Dermis microvascular lymphatic vessel endothelial cell (primary cell): ENCODE measurements around the gene SHISAL2B. TPM values are rescaled to one million over a fixed set of nuclear protein-coding genes. Genes with fewer than 3 reads are reported as not detected.
"Not testable (repeated sequence)": the region's sequence is repeated elsewhere in the genome, so short reads cannot be mapped to it uniquely, and the experiment has no call there.

Experiments
- DNase-seq, 2 donors: peaks; one replicate each; pipeline versions ENCODE4 v3.0.0 to v3.0.0-alpha.2; 2010; ENCODE audit warnings: low read depth in 2 of 2
- total RNA-seq: library from RNA; depleted of rRNA; stranded (reverse); fragments of >200 nt; gene quantifications from 2 replicates; pipeline ENCODE4 v1.2.1, GENCODE V29; 2014

The SHISAL2B gene
- total RNA-seq, result not detected in 2 replicates

DNA sequence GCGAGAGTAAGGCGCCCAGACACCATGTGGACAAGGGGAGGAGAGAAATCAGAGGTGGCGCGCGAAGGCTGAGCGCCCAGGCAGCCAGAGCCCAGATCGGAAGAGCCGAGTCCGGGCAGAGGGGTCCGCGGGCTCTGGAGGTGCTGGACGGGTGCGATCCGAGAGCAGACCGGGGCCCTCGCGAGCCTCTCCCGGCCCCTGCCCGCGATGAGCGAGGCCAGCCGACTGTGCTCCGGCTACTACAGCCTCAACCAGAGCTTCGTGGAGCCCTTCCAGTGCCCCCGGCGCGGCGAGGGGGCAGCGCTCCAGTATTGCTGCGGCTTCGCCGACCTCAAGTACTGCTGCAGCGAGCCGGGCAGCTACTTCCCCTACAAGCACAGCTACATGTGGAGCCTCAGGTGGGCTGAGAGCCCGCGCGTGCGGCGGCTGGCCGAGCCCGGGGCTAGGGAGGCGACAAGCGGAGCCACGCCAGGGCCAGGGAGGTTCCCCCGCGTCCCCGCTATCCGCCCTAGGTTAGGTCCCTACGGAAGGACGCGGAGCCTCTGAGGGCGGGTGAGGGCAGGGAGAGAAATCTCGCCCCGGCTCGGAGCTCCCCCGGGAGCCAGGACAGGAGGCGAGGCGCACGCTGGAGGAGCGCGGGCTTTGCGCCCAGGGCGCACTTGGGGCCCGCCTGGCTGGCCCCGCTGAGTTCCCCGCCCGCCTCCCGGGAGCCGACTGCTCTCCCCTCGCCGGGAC is at the start of gene SHISAL2B:
TSS of gene SHISAL2B (plus strand) at position 87 of the 735 bp plus-strand sequence. CDS start at position 208, 121 bp downstream.
- peak in 1 of 2 donors; percentile 16 for DNase-seq

DNA sequence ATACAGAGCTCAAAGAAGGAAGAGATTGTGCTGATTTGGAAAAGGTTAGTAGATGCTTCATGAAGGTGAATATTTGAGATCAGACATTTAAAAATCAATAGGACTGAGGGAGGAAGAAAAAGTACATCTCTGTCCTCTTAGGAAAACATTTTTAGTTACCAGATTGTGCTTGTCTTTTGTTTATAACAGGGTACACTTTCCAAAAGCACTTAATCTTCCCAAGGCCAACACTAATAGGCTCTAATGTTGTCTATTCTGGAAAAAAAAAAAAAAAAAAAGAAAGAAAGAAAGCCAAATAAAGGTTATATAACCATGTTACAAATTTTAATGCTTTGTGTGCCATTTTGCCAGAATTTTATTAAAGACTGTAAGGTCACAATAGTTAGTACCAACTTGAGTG is 45.5 kb upstream of the SHISAL2B start:
- DNase-seq, result no peak

DNA sequence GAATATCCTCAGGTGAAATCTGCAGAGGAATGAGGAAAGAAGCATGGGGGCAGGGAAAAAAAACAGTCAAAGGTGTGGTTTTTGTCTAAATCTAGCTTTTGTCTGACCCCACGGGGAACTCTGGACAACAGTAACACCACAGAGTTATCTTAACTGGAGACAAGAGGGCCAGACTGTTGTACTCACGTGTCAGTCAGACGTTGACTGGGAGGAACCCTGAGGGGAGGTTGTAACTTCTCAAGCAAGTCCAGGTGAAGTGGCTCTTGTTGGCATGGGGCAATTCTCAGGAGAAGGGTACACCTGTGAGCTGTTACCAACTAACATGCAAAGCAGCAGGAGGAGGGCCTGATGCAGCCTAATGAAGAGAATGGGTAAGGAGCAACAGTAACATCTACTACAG is 44.1 kb upstream of the SHISAL2B start:
- no peak for DNase-seq

DNA sequence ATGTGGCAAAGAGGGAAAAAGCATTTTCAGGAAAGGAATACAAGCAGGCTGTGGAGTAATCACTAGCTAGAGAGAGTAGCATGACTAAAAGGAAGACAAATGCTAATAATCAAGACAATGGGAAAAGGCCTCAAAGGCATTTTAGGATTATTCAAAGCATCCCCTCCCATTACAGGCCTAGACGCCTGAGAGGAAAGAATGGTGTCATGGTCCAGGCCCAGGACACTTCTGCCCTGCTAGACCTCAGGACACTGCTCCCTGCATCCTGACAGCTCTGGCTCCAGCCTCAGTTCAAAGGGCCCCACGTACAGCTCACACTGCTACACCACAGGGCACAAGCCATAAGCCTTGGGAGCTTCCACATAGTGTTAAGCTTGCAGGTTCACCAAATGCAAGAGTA is 40.8 kb upstream of the SHISAL2B start:
- DNase-seq, result no peak

DNA sequence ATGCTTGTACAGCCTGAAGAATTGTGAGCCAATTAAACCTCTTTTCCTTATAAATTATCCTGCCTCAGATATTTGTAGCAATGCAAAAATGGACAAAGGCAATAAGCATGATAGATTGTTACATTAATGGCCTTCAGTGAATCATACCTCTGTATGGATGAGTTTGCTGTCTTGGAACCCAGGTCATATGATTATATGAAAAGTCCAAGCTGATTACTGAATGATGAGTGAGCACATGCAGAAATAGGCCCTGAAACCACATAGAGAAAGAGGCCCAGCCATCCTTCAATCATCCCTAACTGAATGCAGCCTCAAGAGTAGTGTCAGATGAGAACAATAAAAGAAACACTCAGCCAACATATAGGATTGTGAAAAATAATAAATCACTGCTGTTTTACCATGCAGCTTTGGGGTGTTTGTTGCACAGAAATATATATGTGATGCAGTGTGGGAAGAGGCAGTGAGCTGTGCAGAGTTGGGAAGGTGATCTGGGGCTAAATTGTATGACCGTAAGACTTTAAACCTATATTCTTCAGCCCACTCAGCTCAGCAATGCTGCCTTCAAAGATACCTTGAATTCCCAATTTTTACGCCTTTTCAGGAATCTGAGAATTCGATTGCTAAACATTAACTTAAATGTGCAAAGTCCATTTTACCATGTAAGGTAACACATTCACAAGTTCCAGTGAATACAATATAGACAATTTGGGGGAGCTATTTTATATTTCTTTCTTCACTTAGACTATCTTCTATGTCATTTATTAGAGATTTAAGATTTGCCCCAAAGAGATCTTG is 36.3 kb upstream of the SHISAL2B start:
- no peak for DNase-seq

DNA sequence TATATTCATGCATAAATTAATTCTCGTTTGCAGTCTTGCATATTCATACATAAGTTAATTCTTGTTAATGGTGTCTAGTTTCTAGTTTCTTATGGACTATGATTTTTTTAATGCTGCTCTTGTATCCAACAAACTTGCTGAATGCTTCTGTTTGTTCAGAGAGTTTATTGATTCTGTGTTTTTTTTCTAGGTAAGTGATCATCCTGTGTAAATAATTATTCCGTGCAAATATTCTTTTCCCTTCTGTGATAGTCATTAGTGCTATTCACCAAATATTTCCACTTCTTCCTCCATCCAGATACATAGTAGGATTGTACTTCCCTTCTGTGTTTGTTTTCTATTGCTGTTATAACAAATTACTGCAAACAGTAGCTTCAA is 35.8 kb upstream of the SHISAL2B start:
- DNase-seq, result no peak

DNA sequence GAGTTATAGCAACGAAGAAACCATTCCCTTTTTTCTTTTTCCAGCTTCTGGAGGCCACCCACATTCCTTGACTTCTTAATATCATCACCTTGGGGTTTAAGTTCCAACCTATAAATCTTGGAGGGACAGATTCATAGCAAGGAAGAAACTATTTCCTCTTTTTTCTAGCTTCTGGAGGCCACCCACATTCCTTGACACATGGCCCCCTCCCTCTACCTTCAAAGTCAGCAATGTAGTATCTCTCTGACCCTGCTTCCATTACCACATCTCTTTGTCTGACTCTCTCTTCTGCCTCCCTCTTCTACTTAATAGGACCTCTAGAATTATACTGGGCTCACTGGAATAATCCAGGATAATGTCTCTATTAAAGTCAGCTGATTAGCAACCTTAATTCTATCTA is 34.7 kb upstream of the SHISAL2B start:
- no peak for DNase-seq

DNA sequence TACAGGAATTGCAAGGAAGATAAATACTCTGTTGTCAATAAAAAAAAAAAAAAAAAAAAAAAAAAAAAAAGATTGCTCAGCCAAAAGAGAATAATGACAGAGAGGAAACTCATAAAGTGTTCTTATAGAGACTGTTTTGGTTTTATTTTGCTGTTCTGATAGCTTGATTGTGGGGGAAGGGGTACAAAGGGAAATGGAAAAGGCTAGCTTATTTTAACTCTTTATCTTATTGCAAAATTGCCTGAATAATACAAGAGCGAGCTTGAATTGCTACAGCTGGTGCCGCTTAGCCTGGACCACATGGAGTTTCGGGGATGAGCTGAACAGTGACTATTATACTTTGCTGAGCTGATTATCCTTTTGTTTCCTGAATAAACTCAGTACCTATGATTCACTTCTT is 31.0 kb upstream of the SHISAL2B start:
- no peak for DNase-seq

DNA sequence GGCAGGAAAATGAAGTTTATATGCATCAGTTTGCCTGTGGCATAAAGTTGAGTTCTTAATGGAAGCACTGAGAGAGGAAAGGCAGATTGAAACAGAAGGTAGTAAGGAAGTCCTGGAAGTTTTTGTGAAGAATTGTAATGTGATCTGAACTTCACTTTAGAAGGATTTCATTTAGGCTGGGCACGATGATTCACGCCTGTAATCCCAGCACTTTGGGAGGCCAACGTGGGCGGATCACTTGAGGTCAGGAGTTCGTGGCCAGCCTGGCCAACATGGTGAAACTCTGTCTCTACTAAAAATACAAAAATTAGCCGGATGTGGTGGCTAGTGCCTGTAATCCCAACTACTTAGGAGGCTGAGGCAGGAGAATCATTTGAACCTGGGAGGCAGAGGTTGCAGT is 27.1 kb upstream of the SHISAL2B start:
- DNase-seq, result not testable (repeated sequence)

DNA sequence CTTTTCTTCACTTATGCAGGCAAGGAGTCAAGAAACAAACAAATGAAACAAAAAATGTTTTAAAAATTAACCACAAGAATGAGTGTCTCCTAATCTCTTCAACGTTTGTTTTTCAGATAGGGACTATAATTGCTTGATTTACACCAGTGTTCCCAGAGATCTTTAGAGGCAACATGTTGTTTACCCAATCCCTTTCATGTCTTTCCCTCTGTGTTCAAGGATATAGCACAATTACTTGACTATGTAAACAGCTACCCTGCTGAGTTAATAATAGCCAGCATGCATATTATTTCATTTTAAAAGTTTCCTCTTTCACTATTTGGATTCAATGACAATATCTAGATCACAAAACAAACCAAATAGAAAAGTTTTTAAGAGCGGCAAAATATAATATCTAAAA is 25.1 kb upstream of the SHISAL2B start:
- DNase-seq, result no peak

DNA sequence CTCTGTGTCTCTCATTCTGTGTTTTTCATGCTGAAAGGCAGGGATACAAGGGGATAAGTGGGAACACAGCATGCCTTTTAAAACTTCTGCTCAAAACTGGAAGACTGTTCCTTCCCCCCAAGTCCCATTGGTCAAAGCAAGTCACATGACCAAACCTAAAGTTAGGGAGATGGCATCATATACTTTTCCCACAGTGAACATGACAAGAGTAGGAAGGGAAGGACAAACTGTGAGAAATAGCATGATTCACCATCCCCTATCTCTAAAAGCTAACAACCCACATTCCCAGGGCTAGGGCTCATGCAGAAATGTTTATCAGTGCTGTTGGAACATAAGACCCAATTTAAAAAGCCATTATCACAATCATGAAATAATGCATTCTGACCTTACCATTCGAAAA is 24.2 kb upstream of the SHISAL2B start:
- no peak for DNase-seq

DNA sequence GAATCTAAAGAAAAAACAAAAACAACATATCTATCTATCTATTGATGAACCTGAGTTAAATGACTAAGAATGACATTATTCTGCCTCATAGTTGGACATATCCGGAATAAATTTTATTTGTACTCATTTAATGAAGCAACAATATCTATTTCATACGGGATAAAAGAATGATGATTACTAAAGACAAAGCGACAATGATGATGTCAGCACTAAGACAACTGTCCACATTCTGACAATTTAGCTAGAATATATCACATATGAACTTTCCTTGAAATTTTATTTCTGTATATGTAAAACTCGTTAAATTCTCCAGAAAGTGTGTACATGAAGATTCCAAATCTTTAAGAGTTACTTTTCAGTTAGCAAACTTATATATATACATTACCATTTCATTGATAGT is 23.2 kb upstream of the SHISAL2B start:
- no peak for DNase-seq

DNA sequence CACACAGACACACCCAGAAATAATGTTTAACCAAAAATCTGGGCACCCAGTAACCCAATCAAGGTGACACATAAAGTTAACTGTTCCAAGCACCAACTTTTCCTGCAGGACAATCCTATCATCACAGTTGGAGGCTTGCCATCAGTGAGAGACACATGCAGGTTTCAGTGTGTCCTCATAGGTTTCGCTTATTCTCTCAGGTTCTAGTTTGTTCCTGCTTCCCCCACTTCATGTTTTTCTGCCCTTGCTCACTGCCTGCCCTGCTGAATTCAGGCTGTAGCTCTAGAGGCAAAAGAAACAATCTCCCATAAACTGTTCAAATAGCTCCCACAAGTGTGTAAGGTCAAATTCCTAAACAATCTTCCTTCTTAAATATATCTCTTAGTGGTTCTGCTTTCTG is 20.0 kb upstream of the SHISAL2B start:
- no peak for DNase-seq

DNA sequence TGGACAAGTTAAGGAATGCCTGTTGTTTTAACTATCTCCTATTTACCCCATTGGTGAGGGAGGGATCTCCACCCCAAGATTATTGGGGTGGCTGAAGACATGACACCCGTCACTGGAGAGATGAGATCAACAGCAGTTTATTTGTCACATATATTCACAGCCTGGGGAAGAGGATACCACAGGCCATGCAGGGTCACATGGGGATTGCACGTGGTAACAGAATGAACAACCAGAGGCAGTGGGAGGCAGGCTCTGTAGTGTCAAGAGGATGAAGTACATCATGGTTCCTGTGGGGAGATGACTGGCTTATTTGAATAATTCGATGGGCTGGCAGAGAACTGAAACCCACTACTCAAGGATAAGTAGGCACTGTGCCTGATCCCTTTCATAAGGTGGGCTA is 18.6 kb upstream of the SHISAL2B start:
- DNase-seq, result no peak

DNA sequence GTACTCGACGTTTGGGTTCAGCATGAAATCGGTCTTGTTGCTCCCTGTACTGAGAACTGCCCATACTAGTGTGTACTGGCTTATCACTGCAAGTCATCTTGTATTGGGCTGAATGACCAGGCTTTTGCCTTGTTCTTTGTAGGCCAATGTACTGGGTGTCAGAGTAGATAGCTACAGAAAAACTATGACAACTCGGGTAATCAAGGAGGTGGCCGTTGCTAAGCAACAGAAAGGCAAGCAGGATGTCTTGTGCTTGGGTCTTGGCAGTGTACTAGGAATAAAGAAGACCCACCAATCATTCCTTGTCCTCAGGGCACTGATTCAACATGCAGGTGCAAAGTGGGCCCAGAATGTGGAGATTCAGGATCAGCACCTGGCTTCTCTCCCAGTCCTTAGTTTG is 11.9 kb upstream of the SHISAL2B start:
- DNase-seq, result no peak

DNA sequence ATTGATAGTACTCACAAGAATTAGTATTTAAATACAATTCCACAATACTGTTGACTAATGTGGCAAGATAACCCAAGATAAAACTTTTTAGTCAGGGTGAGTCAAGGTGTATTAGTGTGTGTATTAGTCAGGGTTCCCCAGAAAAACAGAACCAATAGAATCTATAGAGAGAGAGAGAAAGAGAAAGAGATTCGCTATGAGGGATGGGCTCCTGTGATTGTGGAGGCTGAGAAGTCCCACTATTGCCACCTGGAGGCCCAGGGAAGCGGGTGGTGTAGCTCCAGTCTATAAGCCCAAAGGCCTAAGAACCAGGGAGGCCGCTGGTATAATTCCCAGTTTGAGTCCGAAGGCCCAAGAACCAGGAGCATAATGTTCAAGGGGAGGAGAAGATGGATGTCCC is 10.0 kb upstream of the SHISAL2B start:
- no peak for DNase-seq

DNA sequence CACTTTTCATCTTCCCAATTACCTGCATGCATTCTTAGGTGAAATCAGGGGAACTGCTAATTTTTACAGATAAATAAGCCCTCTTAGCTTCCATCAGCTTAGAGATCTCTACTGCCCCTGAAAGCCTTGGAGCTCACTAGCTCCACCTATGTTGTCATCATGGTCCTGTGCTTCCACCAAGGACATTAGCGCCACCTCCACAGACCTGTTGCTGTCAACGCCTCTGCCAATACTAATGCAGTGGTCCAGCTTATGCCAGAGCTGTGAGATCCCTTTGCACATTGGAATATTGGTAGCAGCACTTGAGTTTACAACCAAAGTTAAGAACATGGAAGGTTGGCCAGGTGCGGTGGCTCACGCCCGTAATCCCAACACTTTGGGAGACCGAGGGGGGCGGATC is 7.7 kb upstream of the SHISAL2B start:
- DNase-seq, result no peak

DNA sequence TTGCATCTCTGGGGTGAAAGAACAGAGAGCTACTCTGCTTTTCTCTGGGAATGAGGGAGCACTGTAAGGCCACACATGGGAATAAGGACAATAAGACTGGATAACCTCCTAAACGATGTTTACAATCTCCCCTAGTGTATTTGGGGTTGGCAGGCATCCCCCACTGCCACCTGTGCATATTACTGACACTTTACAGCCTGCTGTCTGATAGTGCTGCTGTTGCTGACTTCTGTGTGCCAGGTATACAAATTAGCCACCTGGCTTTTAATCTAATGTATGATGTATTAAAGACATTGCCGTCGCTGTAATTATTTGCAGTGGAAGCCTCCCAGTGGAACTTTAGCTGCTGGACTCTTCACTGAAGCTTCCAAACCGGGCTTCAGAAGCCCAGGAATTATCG is 4.4 kb upstream of the SHISAL2B start:
- DNase-seq, result no peak

DNA sequence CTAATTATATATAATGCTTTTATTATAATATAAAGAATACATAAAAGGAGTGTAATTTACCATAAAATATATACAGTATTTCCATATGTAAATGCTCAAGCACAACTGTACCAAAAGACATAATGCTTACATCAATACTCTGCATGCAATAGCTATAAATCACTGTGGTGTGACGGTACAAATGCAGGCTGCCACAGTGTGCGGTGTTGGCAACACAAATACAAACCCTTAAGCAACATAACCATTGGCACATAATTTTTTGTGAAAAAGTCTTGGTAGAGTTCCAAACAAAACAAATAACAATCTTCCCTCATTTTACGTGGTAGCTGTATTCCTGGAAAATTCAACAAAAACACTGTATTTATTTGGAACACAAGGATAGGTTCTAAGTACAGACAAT is 1.9 kb upstream of the SHISAL2B start:
- DNase-seq, result no peak

DNA sequence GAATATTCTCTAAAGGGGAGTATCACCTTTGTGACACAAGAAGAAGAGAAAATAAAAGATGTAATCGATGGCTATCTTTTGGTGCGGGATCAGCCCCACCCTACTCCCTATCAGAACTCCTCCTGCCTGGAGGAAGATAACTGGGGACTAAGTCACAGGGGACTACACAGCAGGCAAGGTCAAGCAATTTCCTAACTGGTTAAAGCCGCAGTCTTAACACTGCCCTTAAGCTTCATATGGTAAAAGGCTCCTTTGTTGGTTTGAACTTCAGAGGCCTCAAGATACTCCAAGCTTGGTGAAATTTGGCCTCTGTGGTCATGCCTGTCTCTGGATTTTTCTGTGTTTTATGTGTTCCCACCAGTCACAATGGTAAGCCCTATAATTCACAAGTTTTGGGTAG is 1.3 kb upstream of the SHISAL2B start:
- DNase-seq, result no peak

DNA sequence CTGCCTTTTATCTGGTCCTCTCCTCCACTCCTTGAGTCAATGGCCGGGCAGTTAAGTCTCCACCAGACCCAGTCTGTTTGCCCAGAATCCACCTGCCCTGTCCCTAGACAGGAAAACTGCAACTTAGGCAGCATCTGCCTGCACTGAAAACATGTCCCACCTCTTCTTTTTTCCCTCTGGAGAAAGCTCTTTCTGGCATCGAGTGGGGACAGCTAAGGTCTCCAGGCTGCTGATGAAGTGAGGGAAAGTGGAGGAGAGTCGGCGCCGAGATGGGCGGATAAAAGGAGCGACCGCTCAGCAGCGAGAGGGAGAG is 243 bp upstream of the SHISAL2B start:
- DNase-seq, result no peak

DNA sequence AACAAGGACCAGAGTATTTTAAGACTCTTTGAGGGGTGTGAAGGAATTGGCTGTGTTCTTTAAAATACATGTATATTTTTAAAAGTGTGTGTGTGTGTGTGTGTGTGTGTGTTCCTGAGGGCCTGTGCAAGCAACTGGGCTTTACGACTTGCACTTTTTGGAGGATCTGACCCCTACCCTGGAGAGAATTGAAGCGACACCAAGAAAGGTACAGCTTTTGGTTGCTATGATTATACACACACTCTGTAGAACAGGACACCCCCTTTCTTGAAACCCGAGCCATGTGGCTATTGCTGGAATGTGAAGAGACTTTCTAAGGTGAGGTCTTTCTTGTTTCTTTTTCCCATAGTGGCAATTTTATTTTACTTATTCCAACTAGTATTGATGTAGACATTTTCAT is 988 bp downstream of the SHISAL2B start:
- no peak for DNase-seq

DNA sequence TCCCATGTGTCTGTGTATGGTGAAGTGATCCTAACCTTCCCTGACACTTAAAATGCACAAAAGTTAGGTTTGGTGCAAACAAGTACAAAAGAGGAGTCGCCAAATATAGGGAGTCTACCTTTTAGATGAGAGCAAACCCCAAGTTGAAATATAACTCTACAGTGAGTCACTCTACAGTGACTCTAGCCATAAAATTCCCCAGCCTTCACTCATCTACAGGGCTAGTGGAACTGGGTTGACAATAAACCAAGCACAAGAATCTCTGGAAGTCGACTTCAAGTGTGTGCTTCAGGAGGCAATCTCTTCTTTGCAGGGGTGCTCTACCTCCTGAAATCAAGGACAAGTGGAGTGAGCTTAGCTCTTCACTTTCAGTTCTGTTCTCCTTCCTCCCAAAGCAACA is 3.3 kb downstream of the SHISAL2B start:
- no peak for DNase-seq
